HL-60/S4 treated with retinoic acid at 250 ng/mL for 4 days and 3 days (cell line): ENCODE results near the gene KCTD21.

ENCODE experiments used
- in situ Hi-C: fragments of 300-500 bp; cut with MboI; formaldehyde crosslinking; loops from 2 replicates; pipeline ENCODE4 v1.7.0; 2022; ENCODE audit warnings: low sequenced_read_pairs

KCTD21 gene

DNA sequence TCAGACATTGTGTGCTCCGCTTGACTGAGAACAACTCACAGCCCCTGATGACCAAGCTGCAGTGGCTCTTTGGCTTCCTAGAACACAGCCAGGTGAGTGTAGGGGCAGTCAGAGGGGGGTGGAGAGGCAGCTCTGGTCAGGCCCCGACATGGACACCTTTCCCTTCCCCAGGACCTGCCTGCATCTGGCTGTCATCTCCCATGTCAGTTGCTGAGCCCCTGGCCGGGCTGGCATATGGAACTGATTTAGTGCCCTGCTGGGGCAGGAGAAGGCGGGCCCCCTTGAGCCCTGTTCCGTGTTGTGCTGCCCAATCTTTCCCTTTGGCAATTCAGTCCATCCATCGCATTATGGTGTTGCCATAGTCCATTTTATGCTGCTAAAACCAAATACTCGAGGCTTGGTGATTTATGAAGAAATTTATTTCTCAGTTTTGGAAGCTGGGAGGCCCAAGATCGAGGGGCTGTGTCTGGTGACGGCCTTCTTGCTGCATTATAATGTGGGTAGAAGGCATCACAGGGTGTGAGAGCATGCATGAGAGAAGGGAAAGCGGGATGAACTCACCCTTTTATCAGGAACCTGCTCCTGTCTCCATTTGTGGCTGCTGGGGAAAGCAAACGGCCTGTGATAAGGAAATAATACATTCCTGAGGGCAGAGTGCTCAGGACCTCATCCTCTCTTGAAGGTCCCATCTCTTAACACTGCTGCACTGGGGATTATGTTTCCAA, 19.3 kb upstream of the KCTD21 start:
- in situ Hi-C loops: loop anchor here (25.0 kb wide), 1 partner anchor 355 kb away; the partner anchor contains the start of gene NARS2

DNA sequence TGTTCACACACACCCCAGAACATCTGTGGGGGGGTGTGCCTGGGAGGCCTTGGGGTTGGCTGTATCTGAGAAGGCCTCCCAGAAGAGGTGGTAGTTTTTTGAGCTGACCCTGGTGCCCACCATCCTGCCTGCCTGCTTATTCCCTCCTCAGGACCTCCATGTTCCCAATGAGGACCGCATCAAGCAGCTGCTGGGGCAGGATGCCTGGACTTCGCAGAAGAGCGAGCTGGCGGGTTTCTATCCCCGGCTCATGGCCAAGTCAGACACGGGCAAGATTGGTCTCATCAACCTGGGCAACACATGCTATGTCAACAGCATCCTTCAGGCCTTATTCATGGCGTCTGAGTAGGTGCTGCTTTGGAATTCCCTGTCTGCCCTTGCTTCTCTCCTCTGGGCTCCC, 17.3 kb upstream of the KCTD21 start:
- in situ Hi-C loops: loop anchor here (25.0 kb wide), 1 partner anchor 357 kb away; the partner anchor contains the start of gene NARS2

DNA sequence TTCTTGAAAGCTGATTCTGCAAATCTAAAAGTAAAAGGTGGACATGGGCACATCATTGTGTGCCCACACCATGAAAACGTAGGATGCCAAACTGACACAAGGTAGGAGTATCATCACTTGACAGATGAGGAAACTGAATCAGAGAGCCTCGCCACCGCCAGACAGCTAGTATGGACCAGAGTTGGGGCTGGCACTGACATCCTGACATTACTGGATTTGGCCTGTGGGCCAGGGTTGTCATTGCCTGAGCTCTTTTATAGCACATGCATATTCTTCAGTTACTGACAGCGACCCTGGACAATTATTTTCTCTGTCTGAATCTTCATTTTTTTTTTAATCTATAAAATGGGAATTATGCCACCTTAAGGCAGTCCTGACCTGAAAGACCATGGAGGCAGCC, 16.8 kb upstream of the KCTD21 start:
- in situ Hi-C loops: loop anchor here (25.0 kb wide), 1 partner anchor 357 kb away; the partner anchor contains the start of gene NARS2

DNA sequence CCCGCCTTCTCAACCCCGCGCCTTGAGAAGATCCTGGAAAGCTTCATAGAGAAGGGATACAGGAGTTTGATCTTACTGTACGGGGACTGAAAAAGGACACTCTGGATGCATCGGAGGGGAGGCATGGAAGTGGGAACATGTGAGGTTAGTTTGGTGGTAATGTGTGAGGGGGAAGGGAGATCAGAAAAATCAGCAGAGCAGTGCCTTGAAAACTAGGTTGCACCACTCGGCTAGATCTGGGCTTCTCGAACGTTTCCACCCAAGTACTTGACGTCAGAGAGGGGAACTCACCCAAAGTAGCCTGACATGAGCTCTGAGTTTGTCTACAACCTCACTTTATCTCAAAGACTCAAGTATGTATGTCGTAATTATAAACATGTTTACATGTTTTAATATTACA, 14.8 kb upstream of the KCTD21 start:
- in situ Hi-C loops: loop anchor here (25.0 kb wide), 1 partner anchor 359 kb away; the partner anchor contains the start of gene NARS2

DNA sequence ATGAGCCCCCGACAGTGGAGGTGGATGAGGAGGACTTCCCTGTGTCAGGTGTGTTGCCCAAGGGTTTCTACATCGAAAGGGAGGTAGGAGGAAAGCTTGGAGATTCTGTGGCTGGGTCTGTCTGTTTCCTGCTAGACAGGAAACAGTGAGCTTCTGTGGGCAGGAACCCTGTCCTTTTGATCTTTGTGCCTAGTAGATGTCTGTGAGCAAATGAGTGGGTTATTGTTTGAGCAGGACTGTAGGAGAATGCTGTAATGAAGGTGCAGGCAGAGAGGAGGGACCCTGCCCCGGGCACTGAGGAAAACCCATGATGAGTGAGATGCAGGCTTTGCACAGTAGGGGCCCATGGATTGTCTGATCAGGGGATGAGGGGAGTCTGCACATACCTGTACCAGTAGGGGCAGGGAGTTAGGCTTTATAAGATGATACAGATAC, 14.3 kb upstream of the KCTD21 start:
- in situ Hi-C loops: loop anchor here (25.0 kb wide), 1 partner anchor 360 kb away; the partner anchor contains the start of gene NARS2

DNA sequence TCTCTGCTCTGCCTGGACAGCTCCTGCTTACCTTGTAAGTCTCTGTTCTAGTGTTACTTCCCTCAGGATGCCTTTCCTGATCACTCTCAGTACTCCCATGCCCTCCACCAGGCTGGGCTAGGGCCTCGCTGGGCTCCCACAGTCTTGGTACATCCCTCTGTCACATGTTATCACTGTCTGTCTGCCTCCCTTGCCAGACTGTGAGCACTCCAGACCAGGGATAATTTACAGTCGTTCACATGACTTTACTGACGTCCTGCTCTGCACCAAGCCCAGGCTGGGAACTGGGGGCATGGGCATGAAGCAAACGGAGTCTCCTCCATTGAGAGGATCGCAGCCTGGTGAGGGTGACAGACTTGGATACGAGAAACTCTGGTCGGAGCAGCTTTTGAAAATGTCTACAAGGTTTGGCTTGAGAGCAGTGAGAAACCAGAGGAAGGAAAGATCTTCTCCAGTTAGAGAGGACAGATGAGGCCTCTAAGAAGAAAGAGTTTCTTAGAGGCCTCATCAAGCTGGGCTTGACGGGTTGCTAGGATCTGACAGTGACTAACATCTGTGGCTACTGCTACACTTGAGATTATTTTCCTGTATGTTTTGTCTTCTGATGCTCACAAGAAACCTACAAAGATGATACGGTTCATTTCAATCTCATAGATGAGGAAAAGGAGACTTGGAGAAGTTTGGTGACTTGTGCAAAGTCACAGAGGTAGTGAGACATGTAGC, 12.8 kb upstream of the KCTD21 start:
- in situ Hi-C loops: loop anchor here (25.0 kb wide), 1 partner anchor 361 kb away; the partner anchor contains the start of gene NARS2

DNA sequence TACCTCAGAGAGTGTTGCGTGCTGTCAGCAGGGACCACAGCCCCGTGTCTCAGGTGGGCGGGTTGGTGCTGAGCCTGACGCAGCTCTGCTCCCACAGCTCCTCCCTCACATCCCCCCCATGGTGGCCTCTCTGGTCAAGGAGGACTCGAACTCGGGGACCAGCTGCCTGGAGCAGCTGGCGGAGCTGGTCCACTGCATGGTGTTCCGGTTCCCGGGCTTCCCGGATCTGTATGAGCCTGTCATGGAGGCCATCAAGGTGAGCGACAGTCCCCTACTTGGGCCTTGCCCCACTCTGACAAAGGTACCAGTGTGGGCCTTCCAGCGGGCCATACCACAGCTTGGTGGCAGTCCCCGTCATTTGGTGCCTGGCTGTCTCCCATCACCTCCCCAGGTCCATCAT, 12.1 kb upstream of the KCTD21 start:
- in situ Hi-C loops: loop anchor here (25.0 kb wide), 1 partner anchor 362 kb away; the partner anchor contains the start of gene NARS2

DNA sequence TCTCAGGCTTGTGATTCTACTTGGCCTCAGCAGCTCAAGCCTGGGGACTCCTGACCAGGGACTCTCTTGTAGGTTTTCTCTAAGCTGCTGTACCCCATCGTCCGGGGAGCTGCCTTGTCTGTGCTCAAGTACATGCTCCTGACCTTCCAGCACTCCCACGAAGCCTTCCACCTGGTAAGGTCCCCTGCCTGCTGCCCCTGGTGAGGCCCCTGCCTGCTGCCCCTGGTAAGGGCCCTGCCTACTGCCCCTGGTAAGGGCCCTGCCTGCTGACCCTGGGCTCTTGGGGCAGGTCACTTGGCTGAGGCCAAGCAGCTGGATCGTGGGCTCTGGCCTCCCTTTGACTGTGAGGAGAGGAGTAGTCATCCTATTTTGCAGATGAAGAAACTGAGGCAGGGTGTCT, 11.6 kb upstream of the KCTD21 start:
- in situ Hi-C loops: loop anchor here (25.0 kb wide), 1 partner anchor 362 kb away; the partner anchor contains the start of gene NARS2

DNA sequence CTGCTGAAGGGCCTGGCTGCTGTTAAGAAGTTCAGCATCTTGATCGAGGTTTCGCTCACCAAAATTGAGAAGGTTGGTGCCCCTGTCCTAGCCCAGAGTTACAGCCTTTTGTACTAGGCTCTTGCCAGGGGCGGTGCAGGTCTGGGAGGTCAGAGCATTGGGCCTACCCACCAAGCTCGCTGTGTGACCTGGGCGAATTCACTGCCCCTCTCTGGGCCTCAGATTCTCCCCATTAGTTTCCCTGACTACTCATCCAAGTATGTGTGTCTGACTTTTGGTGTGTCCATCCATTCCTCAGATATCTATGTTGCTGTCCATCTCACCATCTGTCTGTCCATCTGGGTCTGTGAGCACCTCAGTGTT, 11.2 kb upstream of the KCTD21 start:
- in situ Hi-C loops: loop anchor here (25.0 kb wide), 1 partner anchor 363 kb away; the partner anchor contains the start of gene NARS2

DNA sequence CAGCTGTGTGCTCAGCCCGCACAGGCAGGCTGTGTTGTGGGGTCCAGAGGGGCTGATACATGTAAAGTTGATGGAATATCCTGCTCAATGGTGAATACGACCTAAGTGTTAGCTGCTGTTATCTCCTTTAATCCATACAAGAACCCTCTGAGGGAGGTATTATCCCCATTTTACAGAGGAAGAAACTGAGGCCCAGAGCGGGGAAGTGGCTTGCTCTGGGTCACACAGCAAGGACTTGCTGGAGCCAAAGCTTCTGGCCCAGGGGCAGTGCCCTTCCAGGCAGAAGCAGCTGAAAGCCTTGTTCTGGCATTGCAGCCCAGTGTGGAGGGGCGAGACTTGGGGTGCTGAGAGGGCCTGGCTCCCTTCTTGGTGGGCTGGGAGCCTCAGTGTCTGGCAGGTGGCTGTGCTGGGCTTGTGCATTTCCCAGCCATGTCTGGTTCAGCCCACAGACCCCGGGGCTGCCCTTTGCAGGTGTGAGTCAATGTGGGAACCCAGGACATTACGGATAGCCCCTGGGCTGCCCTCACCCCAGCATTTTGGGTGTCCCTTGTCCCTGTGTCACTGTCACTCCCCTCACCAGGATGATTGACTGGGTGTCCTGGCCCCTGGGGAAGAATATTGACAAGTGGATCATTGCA, 10.7 kb upstream of the KCTD21 start:
- in situ Hi-C loops: no loop called here

DNA sequence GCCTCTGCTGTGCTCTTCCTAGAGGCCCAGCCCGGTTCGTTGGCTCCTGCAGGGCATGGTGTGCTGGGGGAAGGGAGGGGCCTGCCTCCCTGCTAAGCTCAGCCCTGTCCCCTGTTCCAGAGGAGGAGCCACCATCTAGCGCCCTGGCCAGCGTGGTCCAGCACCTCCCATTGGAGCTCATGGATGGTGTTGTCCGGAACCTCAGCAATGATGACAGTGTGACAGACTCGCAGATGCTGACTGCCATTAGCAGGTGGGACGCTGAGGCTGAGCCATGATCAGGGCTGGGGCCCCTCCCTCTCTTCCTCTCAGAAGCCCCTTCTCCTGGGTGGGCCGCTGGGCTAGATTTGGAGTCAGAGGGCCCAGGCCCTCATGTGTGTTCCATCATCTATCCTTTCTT, 9.4 kb upstream of the KCTD21 start:
- in situ Hi-C loops: no loop called here

DNA sequence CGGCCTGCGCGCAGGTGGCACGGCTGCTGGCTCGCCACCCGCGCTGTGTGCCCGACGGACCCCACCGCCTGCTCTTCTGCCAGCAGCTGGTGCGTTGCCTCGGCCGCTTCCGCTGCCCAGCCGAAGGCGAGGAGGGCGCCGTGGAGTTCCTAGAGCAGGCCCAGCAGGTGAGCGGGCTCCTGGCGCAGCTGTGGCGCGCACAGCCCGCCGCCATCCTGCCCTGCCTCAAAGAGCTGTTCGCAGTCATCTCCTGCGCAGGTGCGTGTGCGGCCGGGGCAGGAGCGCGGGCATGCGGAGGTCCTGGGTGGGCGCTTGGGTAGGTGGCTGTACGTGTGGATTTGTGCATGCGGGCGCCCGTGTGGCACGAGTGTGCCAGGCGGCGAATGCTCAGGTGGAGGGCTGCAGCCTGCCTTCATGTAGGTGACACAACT, 8.2 kb upstream of the KCTD21 start:
- in situ Hi-C loops: no loop called here

DNA sequence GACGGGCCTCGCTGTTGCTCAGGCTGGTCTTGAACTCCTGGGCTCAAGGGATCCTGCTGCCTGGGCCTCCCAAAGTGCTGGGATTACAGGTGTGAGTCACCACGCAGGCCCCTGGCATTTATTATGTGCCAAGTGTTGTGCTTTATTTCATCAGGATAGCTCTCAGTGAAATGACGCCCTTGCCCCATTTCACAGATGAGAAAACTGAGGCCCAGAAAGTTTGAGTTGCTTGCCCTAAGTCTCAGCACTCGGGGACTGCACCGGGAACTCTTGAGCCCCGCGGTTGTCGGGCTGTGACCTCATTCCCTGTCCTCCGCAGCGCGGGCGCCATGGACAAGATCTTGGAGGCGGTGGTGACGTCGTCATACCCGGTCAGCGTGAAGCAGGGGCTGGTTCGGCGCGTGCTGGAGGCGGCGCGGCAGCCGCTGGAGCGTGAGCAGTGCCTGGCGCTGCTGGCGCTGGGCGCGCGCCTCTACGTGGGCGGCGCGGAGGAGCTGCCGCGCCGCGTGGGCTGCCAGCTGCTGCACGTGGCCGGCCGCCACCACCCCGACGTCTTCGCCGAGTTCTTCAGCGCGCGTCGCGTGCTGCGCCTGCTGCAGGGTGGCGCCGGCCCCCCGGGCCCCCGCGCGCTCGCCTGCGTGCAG, 7.6 kb upstream of the KCTD21 start:
- in situ Hi-C loops: no loop called here

DNA sequence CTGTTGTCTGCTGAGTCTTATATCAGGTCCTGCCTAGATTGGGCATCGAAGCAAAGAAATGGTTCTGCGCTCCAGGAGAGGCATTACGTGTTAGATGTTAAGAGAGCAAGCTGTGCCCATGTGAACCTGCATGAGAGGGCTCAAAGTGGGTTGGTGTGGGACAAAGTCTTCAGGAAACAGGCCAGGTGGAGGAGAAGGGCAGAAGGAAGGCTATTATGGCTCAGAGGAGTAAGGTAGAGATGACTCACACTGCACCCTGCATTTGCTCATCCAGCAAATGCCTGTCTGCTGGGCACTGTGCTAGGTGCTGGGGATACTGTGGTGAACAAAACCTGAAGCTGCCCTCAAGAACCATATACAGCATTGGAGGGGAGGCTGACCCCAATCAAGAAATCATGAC, 6.1 kb upstream of the KCTD21 start:
- in situ Hi-C loops: no loop called here

DNA sequence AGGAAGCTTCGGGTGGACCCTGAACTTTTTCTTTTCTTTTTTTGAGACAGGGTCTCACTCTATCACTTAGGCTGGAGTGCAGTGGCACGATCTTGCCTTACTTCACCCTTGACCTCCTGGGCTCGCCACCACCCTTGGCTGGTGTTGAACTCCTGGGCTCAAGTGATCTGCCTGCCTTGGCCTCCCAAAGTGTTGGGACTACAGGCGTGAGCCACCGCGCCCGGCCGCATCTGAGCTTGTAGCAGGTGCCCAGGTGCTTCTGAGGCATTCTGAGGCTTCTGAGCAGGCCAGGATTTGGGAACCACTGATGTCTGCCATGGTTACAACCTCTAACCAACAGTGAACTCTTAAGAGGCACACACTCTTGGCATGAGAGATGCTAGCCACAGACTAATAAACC, 5.4 kb upstream of the KCTD21 start:
- in situ Hi-C loops: no loop called here

DNA sequence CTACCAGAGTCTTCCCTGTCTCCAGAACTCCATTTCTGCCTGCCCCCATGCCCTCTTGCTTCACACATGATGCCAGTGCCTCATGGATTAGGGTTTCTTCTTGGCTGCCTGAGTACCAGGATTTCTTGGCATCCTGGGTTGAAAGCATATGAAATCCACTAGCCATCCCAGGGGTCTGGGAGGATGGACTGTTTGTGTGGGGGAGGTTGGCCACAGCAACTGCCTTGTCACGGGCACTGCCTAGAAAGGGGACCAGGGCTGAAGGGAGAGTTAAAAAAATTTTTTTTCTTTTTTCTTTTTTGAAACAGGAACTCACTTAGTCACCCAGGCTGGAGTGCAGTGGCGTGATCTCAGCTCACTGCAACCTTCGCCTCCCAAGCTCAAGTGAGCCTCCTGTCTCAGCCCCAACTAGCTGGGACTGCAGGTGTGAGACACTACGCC, 4.5 kb upstream of the KCTD21 start:
- in situ Hi-C loops: no loop called here

DNA sequence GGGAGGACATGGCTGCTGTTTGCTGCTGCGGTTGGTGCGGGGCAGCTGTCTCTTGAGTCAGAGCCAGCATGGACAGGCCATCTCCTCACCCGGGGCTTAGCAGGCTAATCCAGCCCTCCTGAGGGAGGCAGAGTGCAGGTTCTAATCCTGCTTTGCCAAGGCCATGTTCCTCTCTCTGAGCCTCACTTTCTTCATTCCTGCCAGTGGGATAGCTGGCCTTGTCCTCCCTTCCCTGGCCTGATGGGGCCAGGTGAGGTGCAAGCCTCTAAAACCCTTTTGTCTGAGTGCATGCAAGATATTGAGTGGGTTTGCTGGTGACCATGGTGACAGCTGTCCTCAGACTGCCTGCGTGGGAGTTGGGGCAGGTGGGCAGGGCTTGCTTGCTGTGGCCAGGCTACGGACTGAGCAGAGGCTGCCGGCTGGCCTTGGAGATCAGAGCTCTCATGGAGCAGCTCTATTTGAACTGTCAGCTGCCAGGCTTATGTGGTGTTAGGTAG, 3.8 kb upstream of the KCTD21 start:
- in situ Hi-C loops: no loop called here

DNA sequence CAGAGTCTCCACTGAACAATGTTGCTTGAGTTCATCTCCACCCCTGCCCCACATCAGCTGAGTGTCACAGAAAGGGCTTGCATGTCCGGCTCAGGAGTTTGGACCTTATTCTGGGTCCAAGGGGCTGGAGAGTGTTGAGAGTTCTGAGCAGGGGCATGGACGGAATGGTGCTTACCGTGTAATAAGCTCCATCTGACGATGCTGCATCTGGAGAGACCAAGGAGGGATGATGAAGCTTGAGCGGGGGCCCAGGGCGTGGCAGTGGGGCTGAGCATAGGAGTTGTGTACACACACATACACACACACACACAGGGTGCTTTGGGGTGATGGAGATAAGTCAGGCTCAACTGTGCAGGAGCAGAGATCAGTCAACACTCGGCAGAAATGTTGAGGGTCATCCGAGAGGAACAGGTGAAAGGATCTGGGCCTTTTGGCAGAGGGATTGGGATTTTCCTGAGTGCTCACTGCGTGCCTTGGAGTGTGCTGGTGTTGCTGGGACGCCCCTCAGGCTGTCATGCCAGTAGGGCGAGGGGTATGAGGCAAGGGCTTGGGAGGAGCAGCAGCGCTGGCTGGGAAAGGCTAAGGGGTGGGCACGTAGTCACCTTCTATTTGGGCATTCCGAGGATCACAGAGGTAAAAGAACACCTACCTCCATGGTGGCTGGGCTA, 2.6 kb upstream of the KCTD21 start:
- in situ Hi-C loops: no loop called here

DNA sequence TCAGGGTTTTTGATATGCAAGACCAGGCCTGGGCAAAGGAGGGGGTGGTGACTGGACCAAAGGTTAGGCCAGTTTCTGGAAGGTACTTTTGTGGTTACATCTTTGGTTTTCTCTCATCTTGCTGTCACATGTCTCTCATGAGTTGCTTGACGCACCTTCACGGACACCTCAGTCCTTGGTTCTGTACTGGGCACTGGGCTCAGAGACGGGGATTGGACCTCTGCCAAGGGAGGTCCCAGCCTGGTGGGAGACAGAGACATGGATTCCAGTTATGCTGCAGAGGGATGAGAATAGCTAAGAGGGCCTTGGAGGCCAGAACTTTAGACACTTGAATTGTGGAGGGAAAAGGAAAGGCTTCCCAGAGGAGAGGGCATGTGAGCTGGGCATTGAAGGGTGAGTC, 1.9 kb upstream of the KCTD21 start:
- in situ Hi-C loops: no loop called here

DNA sequence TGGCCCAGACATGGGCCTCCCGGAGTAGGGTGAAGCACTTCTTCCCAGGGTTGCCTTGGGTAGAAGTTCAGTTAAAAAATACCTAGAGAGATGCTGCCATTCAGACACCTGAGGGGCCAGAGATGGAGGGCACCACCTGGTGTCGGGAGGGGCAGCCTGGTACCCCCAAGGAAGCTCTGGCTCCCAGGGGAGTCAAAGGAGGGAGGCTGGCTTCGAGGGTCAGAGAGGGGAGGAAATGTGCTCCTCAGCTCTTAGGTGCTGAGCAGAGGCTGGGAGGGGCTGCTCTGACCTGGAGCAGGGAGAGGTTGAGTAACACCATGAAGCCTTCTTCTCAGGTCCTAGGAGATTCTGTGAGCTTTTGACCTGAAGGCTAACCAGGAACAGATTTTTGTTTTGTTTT, 1.4 kb upstream of the KCTD21 start:
- in situ Hi-C loops: no loop called here
